ENCODE measurements around the gene MGAT4A. TPM values are rescaled to one million over a fixed set of nuclear protein-coding genes. Genes with fewer than 3 reads are reported as not detected.

The MGAT4A gene
- total RNA-seq (100 to 1,000 TPM; 200 to 204 TPM), total RNA-seq (44.8 to 825 (median 437) reads per million in 172 experiments)
- polyA plus RNA-seq (2013, experiment 1 of 2) = 109 TPM
- 159 TPM for polyA plus RNA-seq (2013, experiment 2 of 2)

DNA sequence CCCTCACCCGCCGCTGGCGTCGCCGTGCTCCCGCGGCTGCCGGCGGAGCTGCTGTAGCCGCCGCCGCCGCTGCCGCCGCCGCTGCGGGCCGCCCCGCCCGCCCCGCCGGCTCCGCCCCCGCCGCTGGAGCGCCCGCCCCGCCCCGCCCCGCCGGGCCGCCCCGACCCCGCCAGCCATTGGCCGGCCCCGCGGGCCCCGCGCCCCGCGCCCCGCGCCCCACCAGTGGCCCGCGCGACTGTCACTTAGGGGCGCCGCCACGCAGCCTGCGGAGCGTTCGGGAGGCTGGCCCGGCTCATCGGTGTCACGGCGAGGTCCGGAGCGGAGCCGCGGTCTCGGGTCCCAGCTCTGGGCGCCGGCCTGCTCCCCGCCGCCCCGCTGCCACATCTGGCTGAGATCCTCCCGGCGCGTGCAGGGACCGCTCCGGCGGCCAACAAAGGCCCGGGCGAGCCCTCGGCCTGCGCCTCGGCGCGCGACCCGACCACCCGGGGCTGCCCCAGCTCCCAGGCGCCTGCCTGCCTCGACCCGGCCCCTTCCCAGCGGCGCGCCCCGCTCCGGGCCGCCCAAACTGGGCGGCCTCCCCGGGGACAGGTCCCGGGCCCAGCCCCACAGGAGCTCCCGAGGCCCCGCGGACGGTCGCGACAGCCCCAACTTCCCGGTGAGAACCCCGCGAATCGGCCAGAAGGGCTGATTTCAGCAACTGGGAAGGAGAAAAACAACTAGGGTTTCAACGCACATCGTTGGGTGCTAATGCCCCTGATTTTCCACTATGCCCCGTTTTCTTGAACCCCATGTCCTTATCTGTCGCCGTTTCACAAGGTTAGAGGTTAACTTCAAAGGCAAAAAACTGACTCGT is at the start of gene MGAT4A:
Gene MGAT4A, minus strand, starts transcription at position 92 of the 853 bp plus-strand sequence. CDS start 4,800 bp downstream, outside the sequence.
- TF ChIP-seq, protein P1, sequence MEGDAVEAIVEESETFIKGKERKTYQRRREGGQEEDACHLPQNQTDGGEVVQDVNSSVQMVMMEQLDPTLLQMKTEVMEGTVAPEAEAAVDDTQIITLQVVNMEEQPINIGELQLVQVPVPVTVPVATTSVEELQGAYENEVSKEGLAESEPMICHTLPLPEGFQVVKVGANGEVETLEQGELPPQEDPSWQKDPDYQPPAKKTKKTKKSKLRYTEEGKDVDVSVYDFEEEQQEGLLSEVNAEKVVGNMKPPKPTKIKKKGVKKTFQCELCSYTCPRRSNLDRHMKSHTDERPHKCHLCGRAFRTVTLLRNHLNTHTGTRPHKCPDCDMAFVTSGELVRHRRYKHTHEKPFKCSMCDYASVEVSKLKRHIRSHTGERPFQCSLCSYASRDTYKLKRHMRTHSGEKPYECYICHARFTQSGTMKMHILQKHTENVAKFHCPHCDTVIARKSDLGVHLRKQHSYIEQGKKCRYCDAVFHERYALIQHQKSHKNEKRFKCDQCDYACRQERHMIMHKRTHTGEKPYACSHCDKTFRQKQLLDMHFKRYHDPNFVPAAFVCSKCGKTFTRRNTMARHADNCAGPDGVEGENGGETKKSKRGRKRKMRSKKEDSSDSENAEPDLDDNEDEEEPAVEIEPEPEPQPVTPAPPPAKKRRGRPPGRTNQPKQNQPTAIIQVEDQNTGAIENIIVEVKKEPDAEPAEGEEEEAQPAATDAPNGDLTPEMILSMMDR (IDR thresholded peaks at IDR 0.05) = no peak
- Histone ChIP-seq H3K27me3 (ENCODE audit: control insufficient read depth in 1 of 2, insufficient read depth in 2 of 2, low read length in 2 of 2) (no peaks in the 10 kb centered on the region), H3K27ac (ENCODE audit: low read depth in 1 of 2, low read length in 2 of 2) (peak within 1 kb of the TSS; percentile 77 to 91), H3K9me3 (ENCODE audit: control insufficient read depth in 1 of 2, insufficient read depth in 1 of 2, low read length in 2 of 2) (no peaks in the 10 kb centered on the region), H3K4me3 (ENCODE audit: low read length) (peak within 1 kb of the TSS; percentile 87), H3K4me1 (ENCODE audit: insufficient read depth, low read length) (peaks cover 50% of the 10 kb centered on the region), H3K36me3 (ENCODE audit: insufficient read depth, low read length) (peaks cover 1% of the 10 kb centered on the region)
- H3K9me3 Mint-ChIP-seq = no peaks in the 10 kb centered on the region
- peak within 1 kb of the TSS; percentile 100 for H3K27ac Mint-ChIP-seq
- ChIA-PET POLR2A (interaction anchor here (0.6 to 15.5 kb wide), 32 partner anchors 10 to 606 kb away, joined by 3 to 414 read pairs (median 4); partner anchors contain the start of gene EIF5B), CTCF (interaction anchor here (0.9 to 5.8 kb wide), 18 partner anchors 15 to 106 kb away, joined by 3 to 43 read pairs (median 7); no protein-coding TSS in a partner anchor)
- H3K4me3 Mint-ChIP-seq = peak within 1 kb of the TSS; percentile 99
- peak; percentile 70 for ATAC-seq (ENCODE audit: poor library complexity)
- H3K4me1 Mint-ChIP-seq (ENCODE audit: low read depth) = peaks cover 80% of the 10 kb centered on the region
- peak; percentile 65 to 91 (median 76) for DNase-seq
- peaks cover 47% of the 10 kb centered on the region for H3K36me3 Mint-ChIP-seq (ENCODE audit: low read depth)
- H3K27me3 Mint-ChIP-seq = peaks cover 4% of the 10 kb centered on the region
- intact Hi-C loops (cut with DNase I, micrococcal nuclease) = loop anchor here (2.0 to 10.0 kb wide), 3 partner anchors 40 to 266 kb away; no protein-coding TSS in a partner anchor

DNA sequence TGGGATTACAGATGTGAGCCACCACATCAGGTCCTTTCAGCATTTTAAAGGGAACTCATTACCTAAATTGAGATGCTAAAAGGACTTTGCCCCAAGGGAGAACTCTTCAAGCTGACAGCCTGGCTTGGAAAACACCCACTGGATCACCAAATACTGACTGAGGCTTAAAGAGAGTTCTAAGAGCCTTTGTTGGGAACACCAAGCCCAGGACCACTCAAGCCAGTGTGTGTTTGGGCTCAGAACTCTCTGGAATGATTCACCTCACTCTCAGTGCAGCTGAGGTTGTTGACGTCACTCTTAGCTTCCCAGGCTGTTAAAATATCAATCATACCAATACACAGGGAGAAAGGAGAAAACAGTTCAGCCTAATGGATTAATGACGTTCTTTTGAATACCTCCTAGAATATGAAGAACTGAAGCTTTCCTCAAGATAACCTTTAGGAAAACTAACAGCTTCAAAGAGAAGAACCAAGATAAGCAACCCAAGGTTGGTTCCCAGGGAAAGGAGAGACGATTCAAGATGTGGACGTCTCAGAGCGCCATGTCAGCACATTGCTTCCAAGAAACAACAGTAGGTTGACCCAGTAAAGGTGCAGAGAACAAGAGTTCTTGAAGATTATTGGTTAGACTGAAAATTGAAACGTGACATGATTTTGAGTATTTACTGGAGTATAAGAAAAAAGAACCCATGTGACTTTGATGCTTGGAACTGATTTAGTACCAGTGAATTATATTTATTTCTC is 48.0 kb upstream of the MGAT4A start:
- no peaks in the 10 kb centered on the region for H3K27me3 ChIP-seq (ENCODE audit: control insufficient read depth in 1 of 2, insufficient read depth in 2 of 2, low read length in 2 of 2)
- ATAC-seq (ENCODE audit: poor library complexity) (no peak), DNase-seq (no peak)
- TF ChIP-seq, protein P1 (IDR thresholded peaks at IDR 0.05) = no peak
- intact Hi-C loops (cut with DNase I, micrococcal nuclease) = no loop called here
- CTCF ChIA-PET = interaction anchor here (1.5 kb wide), 1 partner anchor 19 kb away, joined by 4 read pairs; no protein-coding TSS in a partner anchor
- H3K9me3 Mint-ChIP-seq = peaks cover 5% of the 10 kb centered on the region
- POLR2A ChIA-PET = no interaction called here
- H3K4me3 Mint-ChIP-seq = no peak overlapping the region
- no peaks in the 10 kb centered on the region for H3K36me3 Mint-ChIP-seq (ENCODE audit: low read depth)
- no peaks in the 10 kb centered on the region for H3K36me3 ChIP-seq (ENCODE audit: insufficient read depth, low read length)
- H3K4me1 Mint-ChIP-seq (ENCODE audit: low read depth) = peaks cover 30% of the 10 kb centered on the region
- H3K27ac Mint-ChIP-seq = no peak overlapping the region
- no peak overlapping the region for H3K4me3 ChIP-seq (ENCODE audit: low read length)
- no peaks in the 10 kb centered on the region for H3K27me3 Mint-ChIP-seq
- no peak overlapping the region for H3K27ac ChIP-seq (ENCODE audit: low read depth in 1 of 2, low read length in 2 of 2)
- H3K4me1 ChIP-seq (ENCODE audit: insufficient read depth, low read length) = peaks cover 20% of the 10 kb centered on the region
- peaks cover 3 to 11% of the 10 kb centered on the region in 2 experiments for H3K9me3 ChIP-seq (ENCODE audit: control insufficient read depth in 1 of 2, insufficient read depth in 1 of 2, low read length in 2 of 2)

DNA sequence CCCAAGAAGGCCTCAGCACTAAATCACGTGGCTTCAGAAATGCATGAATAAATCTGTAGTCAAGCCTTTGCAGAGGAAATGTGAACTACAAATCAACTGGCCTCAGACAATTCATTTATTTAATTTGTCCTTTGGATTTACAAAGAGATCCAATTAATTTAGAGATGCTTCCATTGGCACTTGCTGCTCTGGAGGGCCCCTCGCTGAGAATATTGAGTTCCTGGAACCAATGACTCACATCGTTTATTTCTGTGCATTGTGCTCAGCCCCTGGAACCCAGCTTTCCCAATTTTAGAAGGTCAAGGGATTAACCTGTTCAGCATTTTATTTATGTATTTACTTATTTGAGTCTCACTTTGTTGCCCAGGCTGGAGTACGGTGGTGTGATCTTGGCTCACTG is 47.2 kb upstream of the MGAT4A start:
- ATAC-seq (ENCODE audit: poor library complexity) (no peak), DNase-seq (no peak)
- Histone ChIP-seq H3K4me1 (ENCODE audit: insufficient read depth, low read length) (peaks cover 27% of the 10 kb centered on the region), H3K27ac (ENCODE audit: low read depth in 1 of 2, low read length in 2 of 2) (no peak overlapping the region), H3K9me3 (ENCODE audit: control insufficient read depth in 1 of 2, insufficient read depth in 1 of 2, low read length in 2 of 2) (peaks cover 3 to 11% of the 10 kb centered on the region in 2 experiments), H3K4me3 (ENCODE audit: low read length) (no peak overlapping the region), H3K27me3 (ENCODE audit: control insufficient read depth in 1 of 2, insufficient read depth in 2 of 2, low read length in 2 of 2) (no peaks in the 10 kb centered on the region), H3K36me3 (ENCODE audit: insufficient read depth, low read length) (no peaks in the 10 kb centered on the region)
- TF ChIP-seq, protein P1 (IDR thresholded peaks at IDR 0.05) = no peak
- no peaks in the 10 kb centered on the region for H3K27me3 Mint-ChIP-seq
- intact Hi-C loops (cut with DNase I, micrococcal nuclease) = no loop called here
- POLR2A ChIA-PET = interaction anchor here (1.1 kb wide), 1 partner anchor 47 kb away, joined by 4 read pairs; no protein-coding TSS in a partner anchor
- no peak overlapping the region for H3K4me3 Mint-ChIP-seq
- peaks cover 5% of the 10 kb centered on the region for H3K9me3 Mint-ChIP-seq
- H3K27ac Mint-ChIP-seq = no peak overlapping the region
- CTCF ChIA-PET = interaction anchor here (1.5 kb wide), 1 partner anchor 18 kb away, joined by 4 read pairs; no protein-coding TSS in a partner anchor
- H3K36me3 Mint-ChIP-seq (ENCODE audit: low read depth) = no peaks in the 10 kb centered on the region
- peaks cover 37% of the 10 kb centered on the region for H3K4me1 Mint-ChIP-seq (ENCODE audit: low read depth)
